Measurements from ENCODE around the gene RBM41.

RBM41 gene

DNA sequence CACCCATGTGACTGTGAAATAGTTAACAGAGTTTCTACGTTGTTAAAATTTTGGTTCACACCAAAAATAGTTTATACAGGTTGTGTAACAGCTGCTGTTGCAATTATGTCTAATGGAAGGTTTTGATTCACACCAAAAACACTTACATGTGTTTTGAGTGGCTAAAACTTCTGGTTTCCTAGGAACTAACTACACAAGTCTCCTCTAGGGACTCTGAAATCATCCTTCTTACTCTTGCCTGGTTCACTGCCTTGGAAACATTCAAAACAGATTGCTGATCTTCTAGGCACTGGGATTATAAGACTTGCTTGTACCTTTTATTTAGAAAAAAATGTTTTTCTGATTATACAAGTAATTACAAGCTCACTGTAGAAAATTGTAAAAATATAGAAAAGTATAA lies 103.7 kb downstream of the RBM41 start:
- H3K27ac ChIP-seq (ENCODE audit: low read length), result no peak overlapping the region

More for the DNA sequence above, 103.7 kb downstream of the RBM41 start:
- H3K4me3 ChIP-seq (ENCODE audit: low read depth in 1 of 2, low read length in 2 of 2), result no peak overlapping the region
- H3K9me3 ChIP-seq (ENCODE audit: control insufficient read depth in 1 of 2, low read length in 2 of 2), result no peaks in the 10 kb centered on the region
- H3K4me1 ChIP-seq (ENCODE audit: control insufficient read depth in 1 of 2, insufficient read depth in 2 of 2, low read length in 2 of 2), result no peaks in the 10 kb centered on the region
- no peaks in the 10 kb centered on the region for H3K36me3 ChIP-seq (ENCODE audit: control insufficient read depth in 1 of 2, insufficient read depth in 2 of 2, low read length in 2 of 2)
- H3K27me3 ChIP-seq (ENCODE audit: low read depth, low read length), result no peaks in the 10 kb centered on the region
